ENCODE measurements around the gene CBR1.

- TF ChIP-seq CTCF (optimal IDR thresholded peaks at IDR 0.05 in 1 of 3, IDR thresholded peaks at IDR 0.05 in 1 of 3, conservative IDR thresholded peaks at IDR 0.05 in 1 of 3; ENCODE audit: extremely low read depth in 1 of 3, insufficient read depth in 2 of 3, low read length in 3 of 3): no peak
- TF ChIP-seq EZH2 (IDR thresholded peaks at IDR 0.05; ENCODE audit: low read length): no peak
Measured at GRCh38 chr21:36072453-36073162, 2.8 kb downstream of the CBR1 start.

Data from keratinocyte (primary cell).